Measurements from ENCODE around the gene GRIK5.
A peak's percentile ranks its signal among the peaks of the same experiment; 100 is the strongest.

The GRIK5 gene

GRCh38 chr19:41981724-41982123 lies 88.3 kb downstream of the GRIK5 start:
- DNase-seq, result no peak

GRCh38 chr19:41978470-41978869 lies 91.5 kb downstream of the GRIK5 start:
- DNase-seq, result no peak

- no peak for DNase-seq
Measured at GRCh38 chr19:41977916-41978315, 92.1 kb downstream of the GRIK5 start.

- no peak for DNase-seq
Measured at GRCh38 chr19:41974652-41975051, 95.4 kb downstream of the GRIK5 start.

GRCh38 chr19:41971363-41971762 lies 98.6 kb downstream of the GRIK5 start:
- DNase-seq, result no peak

GRCh38 chr19:41969772-41970458 lies 100.1 kb downstream of the GRIK5 start:
- no peak for DNase-seq

GRCh38 chr19:41968751-41969595 lies 101.0 kb downstream of the GRIK5 start:
- no peak for DNase-seq

GRCh38 chr19:41967054-41967783 lies 102.8 kb downstream of the GRIK5 start:
- no peak for DNase-seq

- no peak for DNase-seq
Measured at GRCh38 chr19:41965106-41965505, 104.9 kb downstream of the GRIK5 start.

GRCh38 chr19:41960973-41961372 lies 109.0 kb downstream of the GRIK5 start:
- no peak for DNase-seq

- DNase-seq, result no peak
Measured at GRCh38 chr19:41959056-41960053, 110.7 kb downstream of the GRIK5 start, which contains the start of gene RABAC1. Gene RABAC1, minus strand, starts transcription at chr19:41959321. Its CDS starts 29 bp downstream, at chr19:41959292.

GRCh38 chr19:41958367-41959055 lies 111.5 kb downstream of the GRIK5 start:
- no peak for DNase-seq

GRCh38 chr19:41957838-41958366 lies 112.1 kb downstream of the GRIK5 start:
- peak; percentile 51 for DNase-seq

GRCh38 chr19:41957161-41957837 lies 112.7 kb downstream of the GRIK5 start:
- no peak for DNase-seq

- DNase-seq, result no peak
Measured at GRCh38 chr19:41956621-41957020, 113.4 kb downstream of the GRIK5 start.

GRCh38 chr19:41955521-41955920 lies 114.5 kb downstream of the GRIK5 start:
- no peak for DNase-seq

- DNase-seq, result no peak
Measured at GRCh38 chr19:41951686-41952172, 118.3 kb downstream of the GRIK5 start.
